HEK293 (cell line): Measurements from ENCODE around the gene ALPK3.

Experiments
- ATF2 ChIP-seq: fragments of 450-650 bp; formaldehyde crosslinking; IDR thresholded peaks from 2 replicates; pipeline ENCODE4 v1.5.1; 2016; ENCODE audit warnings: missing biosample characterization, missing genetic modification characterization, low read depth
- GLIS1 ChIP-seq: fragments of 450-650 bp; formaldehyde crosslinking; IDR thresholded peaks from 2 replicates; pipeline ENCODE4 v1.5.1; 2016; ENCODE audit warnings: missing biosample characterization, missing genetic modification characterization
- HIC1 ChIP-seq: fragments of 450-650 bp; formaldehyde crosslinking; IDR thresholded peaks from 2 replicates; pipeline ENCODE4 v1.5.1; 2016; ENCODE audit warnings: missing biosample characterization, missing genetic modification characterization
- IKZF3 ChIP-seq: fragments of 450-650 bp; IDR thresholded peaks from 2 replicates; pipeline ENCODE4 v1.5.0; 2018; ENCODE audit warnings: missing biosample characterization, mild to moderate bottlenecking, missing genetic modification characterization, moderate library complexity
- KLF1 ChIP-seq: fragments of 450-650 bp; formaldehyde crosslinking; IDR thresholded peaks from 2 replicates; pipeline ENCODE4 v1.5.1; 2016; ENCODE audit warnings: missing biosample characterization, missing genetic modification characterization
- KLF10 ChIP-seq: fragments of 450-650 bp; IDR thresholded peaks from 2 replicates; pipeline ENCODE4 v1.5.1; 2018; ENCODE audit warnings: missing biosample characterization, mild to moderate bottlenecking, missing genetic modification characterization
- KLF17 ChIP-seq: fragments of 450-650 bp; formaldehyde crosslinking; IDR thresholded peaks from 2 replicates; pipeline ENCODE4 v1.5.1; 2016; ENCODE audit warnings: missing biosample characterization, missing genetic modification characterization
- KLF8 ChIP-seq: fragments of 450-650 bp; formaldehyde crosslinking; IDR thresholded peaks from 2 replicates; pipeline ENCODE4 v1.5.1; 2016; ENCODE audit warnings: missing biosample characterization, missing genetic modification characterization
- MZF1 ChIP-seq: fragments of 450-650 bp; formaldehyde crosslinking; IDR thresholded peaks from 2 replicates; pipeline ENCODE4 v1.5.1; 2017; ENCODE audit warnings: missing biosample characterization, missing genetic modification characterization, borderline replicate concordance
- OSR2 ChIP-seq: fragments of 450-650 bp; formaldehyde crosslinking; IDR thresholded peaks from 2 replicates; pipeline ENCODE4 v1.5.1; 2016; ENCODE audit warnings: missing biosample characterization, missing genetic modification characterization
- PATZ1 ChIP-seq: fragments of 450-650 bp; formaldehyde crosslinking; IDR thresholded peaks from 2 replicates; pipeline ENCODE4 v1.5.1; 2016; ENCODE audit warnings: missing biosample characterization, missing genetic modification characterization
- REPIN1 ChIP-seq: fragments of 450-650 bp; formaldehyde crosslinking; IDR thresholded peaks from 2 replicates; pipeline ENCODE4 v1.5.1; 2017; ENCODE audit warnings: missing biosample characterization, missing genetic modification characterization, low read depth
- SP7 ChIP-seq: fragments of 450-650 bp; formaldehyde crosslinking; IDR thresholded peaks from 2 replicates; pipeline ENCODE4 v1.5.1; 2016; ENCODE audit warnings: missing biosample characterization, missing genetic modification characterization
- TRIM28 ChIP-seq: IDR thresholded peaks from 2 replicates; pipeline ENCODE4 v1.6.1; 2011; ENCODE audit warnings: low read length, control low read depth, borderline replicate concordance
- WT1 ChIP-seq: fragments of 450-650 bp; formaldehyde crosslinking; IDR thresholded peaks from 2 replicates; pipeline ENCODE4 v1.5.1; 2016; ENCODE audit warnings: missing biosample characterization, missing genetic modification characterization
- ZFP41 ChIP-seq: fragments of 450-650 bp; formaldehyde crosslinking; IDR thresholded peaks from 2 replicates; pipeline ENCODE4 v1.5.1; 2016; ENCODE audit warnings: missing biosample characterization, missing genetic modification characterization, borderline replicate concordance
- ZFP69B ChIP-seq: fragments of 450-650 bp; formaldehyde crosslinking; IDR thresholded peaks from 2 replicates; pipeline ENCODE4 v1.5.1; 2016; ENCODE audit warnings: missing biosample characterization, missing genetic modification characterization
- ZNF366 ChIP-seq: fragments of 450-650 bp; formaldehyde crosslinking; conservative IDR thresholded peaks from 2 replicates; pipeline ENCODE4 v1.5.1; 2016; ENCODE audit warnings: missing biosample characterization, missing genetic modification characterization
- ZNF394 ChIP-seq: fragments of 450-650 bp; formaldehyde crosslinking; IDR thresholded peaks from 2 replicates; pipeline ENCODE4 v1.5.1; 2016; ENCODE audit warnings: missing biosample characterization, missing genetic modification characterization, mild to moderate bottlenecking, moderate library complexity, borderline replicate concordance
- ZNF521 ChIP-seq: fragments of 450-650 bp; formaldehyde crosslinking; IDR thresholded peaks from 2 replicates; pipeline ENCODE4 v1.5.1; 2017; ENCODE audit warnings: missing biosample characterization, mild to moderate bottlenecking, missing genetic modification characterization
- ZNF548 ChIP-seq: fragments of 450-650 bp; formaldehyde crosslinking; IDR thresholded peaks from 2 replicates; pipeline ENCODE4 v1.5.1; 2016; ENCODE audit warnings: missing biosample characterization, missing genetic modification characterization
- ZNF654 ChIP-seq: fragments of 450-650 bp; formaldehyde crosslinking; IDR thresholded peaks from 2 replicates; pipeline ENCODE4 v1.5.1; 2016; ENCODE audit warnings: low read depth, missing biosample characterization, missing genetic modification characterization
- ZNF768 ChIP-seq: fragments of 450-650 bp; formaldehyde crosslinking; IDR thresholded peaks from 2 replicates; pipeline ENCODE4 v1.5.1; 2018; ENCODE audit warnings: missing biosample characterization, mild to moderate bottlenecking, missing genetic modification characterization
- ZNF843 ChIP-seq: fragments of 450-650 bp; formaldehyde crosslinking; IDR thresholded peaks from 2 replicates; pipeline ENCODE4 v1.5.1; 2016; ENCODE audit warnings: missing biosample characterization, missing genetic modification characterization
- ZXDB ChIP-seq: fragments of 450-650 bp; formaldehyde crosslinking; IDR thresholded peaks from 2 replicates; pipeline ENCODE4 v1.5.1; 2016; ENCODE audit warnings: missing biosample characterization, missing genetic modification characterization
- TF ChIP-seq, protein P1 (sequence below): fragments of 450-650 bp; formaldehyde crosslinking; IDR thresholded peaks from 2 replicates; pipeline ENCODE4 v1.5.1; 2016; ENCODE audit warnings: missing biosample characterization, missing genetic modification characterization

The ALPK3 gene

GRCh38 chr15:84914909-84915605 is 97.9 kb downstream of the ALPK3 start (continued):
- TF ChIP-seq ZXDB (tag by site-specific recombination) (peak; percentile 81; the same call in 1 of the 2 replicates), ZFP41 (no peak), GLIS1 (tag by site-specific recombination) (peak; percentile 95), MZF1 (tag by site-specific recombination) (peak; percentile 44; the same call in 1 of the 2 replicates), ZNF843 (tag by site-specific recombination) (peak; percentile 45; the same call in 1 of the 2 replicates), ZNF768 (tag by site-specific recombination) (no peak), KLF10 (tag by site-specific recombination) (peak; percentile 76; the same call in 1 of the 2 replicates), REPIN1 (tag by site-specific recombination) (no peak), WT1 (peak; percentile 71), ZFP69B (peak; percentile 91), TRIM28 (peak; percentile 84), KLF1 (tag by site-specific recombination) (peak; percentile 25; the same call in 1 of the 2 replicates), ZNF394 (tag by site-specific recombination) (peak; percentile 48), ATF2 (tag by site-specific recombination) (peak; percentile 98), ZNF548 (no peak), HIC1 (tag by site-specific recombination) (peak; percentile 95), KLF8 (peak; percentile 84; the same call in 1 of the 2 replicates), ZNF366 (tag by site-specific recombination) (peak; percentile 84), SP7 (peak; percentile 89), OSR2 (tag by site-specific recombination) (no peak), ZNF654 (tag by site-specific recombination) (no peak), PATZ1 (tag by site-specific recombination) (peak; percentile 93), KLF17 (tag by site-specific recombination) (peak; percentile 85), ZNF521 (tag by site-specific recombination) (no peak), IKZF3 (tag by site-specific recombination) (peak; percentile 87)
- TF ChIP-seq, protein P1, sequence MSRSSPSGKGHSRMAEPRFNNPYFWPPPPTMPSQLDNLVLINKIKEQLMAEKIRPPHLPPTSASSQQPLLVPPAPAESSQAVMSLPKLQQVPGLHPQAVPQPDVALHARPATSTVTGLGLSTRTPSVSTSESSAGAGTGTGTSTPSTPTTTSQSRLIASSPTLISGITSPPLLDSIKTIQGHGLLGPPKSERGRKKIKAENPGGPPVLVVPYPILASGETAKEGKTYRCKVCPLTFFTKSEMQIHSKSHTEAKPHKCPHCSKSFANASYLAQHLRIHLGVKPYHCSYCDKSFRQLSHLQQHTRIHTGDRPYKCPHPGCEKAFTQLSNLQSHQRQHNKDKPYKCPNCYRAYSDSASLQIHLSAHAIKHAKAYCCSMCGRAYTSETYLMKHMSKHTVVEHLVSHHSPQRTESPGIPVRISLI (tag by site-specific recombination), result no peak
